HL-60/S4 treated with phorbol 12-myristate 13-acetate at 8.2 ng/mL for 4 days and 3 days (cell line): ENCODE results near the gene ZNF90.
"Not testable (repeated sequence)": the region's sequence is repeated elsewhere in the genome, so short reads cannot be mapped to it uniquely, and the experiment has no call there.

Experiments
- in situ Hi-C: fragments of 300-500 bp; cut with MboI; formaldehyde crosslinking; loops from 2 replicates; pipeline ENCODE4 v1.15.0; 2022; ENCODE audit warnings: low sequenced_read_pairs

ZNF90 gene

DNA sequence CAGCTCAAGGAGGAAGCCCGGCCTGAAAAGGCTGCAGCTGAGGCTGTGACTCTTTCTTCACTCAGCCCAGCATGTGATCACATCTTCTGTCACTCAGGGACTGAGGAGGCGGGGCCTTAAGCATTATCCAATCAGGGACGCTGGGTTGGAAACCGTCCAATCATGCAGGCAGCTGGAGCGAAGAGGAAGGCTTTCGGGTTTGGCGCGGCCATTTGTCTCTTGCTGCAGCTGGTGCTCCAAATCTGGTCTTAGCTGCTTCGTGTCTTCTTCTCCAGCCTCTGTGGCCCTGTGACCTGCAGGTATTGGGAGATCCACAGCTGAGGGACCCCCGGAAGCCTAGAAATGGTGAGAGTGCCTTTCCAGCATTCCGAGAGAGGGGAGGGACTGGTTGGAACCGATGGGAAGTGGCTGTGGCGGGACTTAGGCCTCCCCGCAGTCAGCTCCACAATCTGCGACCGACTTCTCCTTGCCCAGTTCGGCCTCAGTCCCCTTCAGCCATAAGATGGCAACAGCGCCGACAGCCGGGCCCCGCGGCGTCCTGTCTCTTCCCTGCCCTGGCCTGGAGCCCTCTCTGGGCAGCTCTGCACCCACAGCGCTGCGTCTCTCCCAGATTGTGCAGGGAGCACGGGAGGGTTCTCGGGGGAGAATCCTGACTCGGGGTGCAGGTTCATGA lies at the start of gene ZNF90:
Gene ZNF90, plus strand, starts transcription at position 210 of the 673 bp plus-strand sequence. Its CDS starts 133 bp downstream, at position 343.
- in situ Hi-C loops = no loop called here

GRCh38 chr19:20028611-20029010 lies 49.2 kb upstream of the ZNF90 start:
- in situ Hi-C loops = no loop called here

DNA sequence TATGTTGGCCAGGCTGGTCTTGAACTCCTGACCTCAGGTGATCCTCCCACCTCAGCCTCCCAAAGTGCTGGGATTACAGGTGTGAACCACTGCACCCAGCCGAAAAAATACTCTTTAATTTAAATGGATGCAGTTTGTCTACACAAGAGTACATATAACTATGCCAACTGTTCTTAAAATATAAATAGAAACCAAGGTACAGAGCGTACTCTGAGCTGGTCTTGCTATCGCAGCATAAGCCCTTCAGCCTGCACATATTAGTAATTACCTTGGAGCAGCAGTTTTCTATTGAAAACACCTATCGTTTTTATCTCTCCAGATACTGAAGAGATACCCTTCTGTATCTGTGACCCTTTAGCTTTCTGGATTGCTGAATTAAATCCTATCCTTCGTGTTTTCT lies 41.9 kb upstream of the ZNF90 start:
- in situ Hi-C loops = no loop called here

DNA sequence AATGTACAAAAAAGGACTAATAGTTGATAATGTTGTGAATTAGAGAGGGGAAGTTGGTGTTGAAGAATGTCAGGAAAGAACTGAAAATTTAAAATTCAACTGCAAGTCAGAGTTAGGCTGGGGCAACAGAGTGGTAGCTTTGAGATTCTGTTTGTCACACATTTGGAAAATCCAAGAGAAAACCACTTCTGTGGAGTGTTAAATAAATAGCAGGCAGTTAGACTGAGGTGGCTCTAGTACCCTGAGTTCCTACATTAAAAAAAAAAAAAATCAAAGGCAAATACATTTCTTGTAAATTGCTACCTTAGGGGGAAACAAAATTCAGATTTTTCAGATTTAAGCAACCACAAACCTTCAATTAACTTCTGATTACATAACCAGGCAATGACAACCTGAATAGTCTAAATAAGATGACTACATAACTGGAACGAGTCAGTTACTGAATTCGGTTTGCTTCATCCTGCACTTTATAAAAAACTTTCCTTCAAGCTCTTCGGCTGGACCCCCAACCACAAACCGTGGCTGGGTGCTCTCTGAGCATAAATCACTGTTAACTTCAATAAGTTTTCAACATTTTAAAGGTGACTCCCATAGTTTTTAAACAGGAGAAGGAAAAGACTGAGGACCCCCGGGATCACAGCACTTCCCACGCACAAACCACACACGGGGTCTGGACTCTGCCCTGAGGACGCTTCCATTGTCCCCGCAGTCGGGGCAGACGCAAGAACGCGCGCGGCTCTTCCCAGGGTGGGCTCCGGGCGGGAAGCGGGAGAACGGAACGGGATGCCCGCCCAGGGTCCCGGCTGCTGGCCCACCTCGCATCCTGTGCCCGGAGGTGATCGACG lies 39.2 kb upstream of the ZNF90 start:
- in situ Hi-C loops = no loop called here

GRCh38 chr19:20039203-20039723 lies 38.5 kb upstream of the ZNF90 start, which contains the start of gene ZNF682:
Gene ZNF682 (minus strand): TSS chr19:20039505. CDS start chr19:20039345, 160 bp downstream.
- in situ Hi-C loops = no loop called here

DNA sequence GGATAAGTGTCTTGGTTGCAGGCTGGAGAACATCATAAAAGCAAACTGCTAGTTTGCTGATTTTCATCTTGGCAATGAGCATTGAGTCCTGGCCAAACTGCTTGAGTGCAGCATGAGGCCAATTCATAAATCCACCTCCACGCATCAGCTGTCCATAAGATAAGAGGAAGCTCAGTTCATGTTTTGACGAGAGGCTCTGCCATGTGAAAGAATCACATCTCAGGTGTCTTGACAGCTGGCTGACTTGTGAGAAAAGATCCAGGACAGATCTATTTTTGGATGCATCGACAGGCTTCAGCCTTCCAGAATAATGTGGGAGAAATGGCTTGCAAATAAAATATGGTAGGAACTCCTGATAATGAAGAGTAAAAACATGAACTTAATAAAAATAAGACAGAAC lies 33.1 kb upstream of the ZNF90 start:
- in situ Hi-C loops = no loop called here

- in situ Hi-C loops = not testable (repeated sequence)
Measured at GRCh38 chr19:20045742-20046141, 32.1 kb upstream of the ZNF90 start.

- in situ Hi-C loops = no loop called here
Measured at GRCh38 chr19:20051841-20052768, 25.7 kb upstream of the ZNF90 start.

DNA sequence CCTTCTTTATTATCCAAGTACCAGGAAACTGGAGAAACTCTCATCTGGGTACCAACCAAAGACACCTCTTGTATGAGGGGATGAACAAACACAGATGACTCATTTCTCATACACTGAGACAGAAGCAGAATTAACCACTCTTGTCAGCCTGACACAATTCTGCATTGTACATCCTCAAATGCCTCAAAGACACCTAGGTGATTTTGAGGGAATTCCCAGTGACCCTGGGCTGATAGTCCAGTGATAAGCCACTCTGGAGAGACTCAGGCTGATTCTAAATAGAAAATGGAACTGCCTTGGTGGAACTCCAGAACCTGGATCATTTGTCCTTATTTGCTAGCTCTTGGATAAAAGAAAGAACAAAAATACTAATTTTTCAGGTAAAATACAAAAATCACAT lies 19.1 kb upstream of the ZNF90 start:
- in situ Hi-C loops = not testable (repeated sequence)

GRCh38 chr19:20060282-20060681 lies 17.5 kb upstream of the ZNF90 start:
- in situ Hi-C loops = no loop called here

- in situ Hi-C loops = no loop called here
Measured at GRCh38 chr19:20066861-20067260, 10.9 kb upstream of the ZNF90 start.

DNA sequence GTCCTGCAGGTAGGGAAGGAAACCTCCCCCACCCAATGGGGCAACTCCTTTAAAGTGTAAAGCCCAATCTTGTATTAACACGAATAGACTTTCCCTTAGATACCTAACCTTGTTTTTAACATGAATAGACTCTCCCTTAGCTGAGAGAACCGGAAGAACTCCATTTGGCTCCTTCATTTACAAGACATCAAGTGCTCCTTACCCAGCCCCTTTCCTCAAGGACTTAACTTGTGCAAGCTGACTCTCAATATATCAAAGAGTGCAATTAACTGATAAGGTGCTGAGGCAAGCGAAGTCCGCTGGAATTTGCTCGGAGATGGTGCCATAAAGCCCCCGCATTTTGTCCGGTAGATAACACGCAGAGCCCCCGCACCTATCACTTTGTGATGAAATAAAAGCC lies 9.9 kb upstream of the ZNF90 start:
- in situ Hi-C loops = no loop called here

DNA sequence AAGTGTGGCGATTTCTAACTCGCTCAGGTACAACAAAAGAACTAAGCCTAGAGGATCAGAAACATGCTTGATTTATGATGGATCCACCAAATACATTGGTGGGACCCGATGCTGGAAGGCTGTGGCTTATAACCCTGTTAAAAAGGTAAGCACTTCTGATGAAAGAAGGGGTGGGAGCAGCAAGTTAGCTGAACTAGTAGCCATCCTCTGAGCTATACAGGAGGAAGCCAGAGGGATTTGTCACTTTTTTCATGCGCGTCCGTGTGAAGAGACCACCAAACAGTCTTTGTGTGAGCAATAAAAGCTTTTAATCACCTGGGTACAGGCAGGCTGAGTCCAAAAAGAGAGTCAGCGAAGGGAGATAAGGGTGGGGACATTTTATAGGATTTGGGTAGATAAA lies 9.2 kb upstream of the ZNF90 start:
- in situ Hi-C loops = not testable (repeated sequence)

DNA sequence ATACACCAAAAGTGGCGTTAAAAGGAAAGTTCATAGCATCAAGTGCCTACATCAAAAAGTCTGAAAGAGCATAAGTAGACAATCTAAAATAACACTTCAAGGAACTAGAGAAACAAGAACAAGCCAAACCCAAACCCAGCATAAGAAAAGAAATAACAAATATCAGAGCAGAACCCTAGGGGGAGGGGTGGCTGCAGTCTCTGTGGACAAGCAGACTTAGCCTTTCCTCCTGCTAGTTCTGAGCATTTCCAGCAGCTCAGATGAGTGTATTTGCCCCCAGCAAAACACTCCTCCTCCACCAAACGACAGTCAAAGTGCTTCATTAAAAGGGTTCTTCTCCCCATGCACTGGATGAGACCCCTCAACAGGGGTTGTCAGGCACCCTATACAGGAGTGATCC lies 7.1 kb upstream of the ZNF90 start:
- in situ Hi-C loops = no loop called here

GRCh38 chr19:20072936-20073335 lies 4.9 kb upstream of the ZNF90 start:
- in situ Hi-C loops = no loop called here

GRCh38 chr19:20078581-20079031 lies 806 bp downstream of the ZNF90 start:
- in situ Hi-C loops = no loop called here

- in situ Hi-C loops = no loop called here
Measured at GRCh38 chr19:20079476-20079875, 1.7 kb downstream of the ZNF90 start.

- in situ Hi-C loops = no loop called here
Measured at GRCh38 chr19:20080656-20081055, 2.9 kb downstream of the ZNF90 start.

- in situ Hi-C loops = not testable (repeated sequence)
Measured at GRCh38 chr19:20082232-20082833, 4.5 kb downstream of the ZNF90 start.

- in situ Hi-C loops = not testable (repeated sequence)
Measured at GRCh38 chr19:20082876-20083275, 5.1 kb downstream of the ZNF90 start.
